ENCODE measurements around the gene RPP40.

DNA sequence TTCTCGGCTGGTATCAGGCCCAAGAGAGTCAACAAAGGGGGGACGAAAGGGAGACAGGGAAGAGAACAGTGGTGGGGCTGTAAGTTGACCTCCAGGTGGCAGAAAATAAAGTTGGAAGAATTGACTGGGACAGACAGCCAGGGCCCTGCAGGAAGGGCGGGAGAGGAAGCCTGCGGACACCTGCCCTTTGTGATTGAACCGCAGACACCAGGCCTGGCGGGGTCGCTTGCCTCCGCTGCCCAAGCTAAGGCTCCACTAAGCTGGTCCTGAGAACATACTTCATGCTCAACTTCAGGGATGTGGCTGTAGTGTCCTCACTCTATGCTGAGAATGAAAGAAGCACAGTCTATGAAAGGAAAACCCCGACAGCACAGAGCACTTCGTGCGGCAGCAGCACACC is 53.8 kb downstream of the RPP40 start:
- TF ChIP-seq, protein P1, sequence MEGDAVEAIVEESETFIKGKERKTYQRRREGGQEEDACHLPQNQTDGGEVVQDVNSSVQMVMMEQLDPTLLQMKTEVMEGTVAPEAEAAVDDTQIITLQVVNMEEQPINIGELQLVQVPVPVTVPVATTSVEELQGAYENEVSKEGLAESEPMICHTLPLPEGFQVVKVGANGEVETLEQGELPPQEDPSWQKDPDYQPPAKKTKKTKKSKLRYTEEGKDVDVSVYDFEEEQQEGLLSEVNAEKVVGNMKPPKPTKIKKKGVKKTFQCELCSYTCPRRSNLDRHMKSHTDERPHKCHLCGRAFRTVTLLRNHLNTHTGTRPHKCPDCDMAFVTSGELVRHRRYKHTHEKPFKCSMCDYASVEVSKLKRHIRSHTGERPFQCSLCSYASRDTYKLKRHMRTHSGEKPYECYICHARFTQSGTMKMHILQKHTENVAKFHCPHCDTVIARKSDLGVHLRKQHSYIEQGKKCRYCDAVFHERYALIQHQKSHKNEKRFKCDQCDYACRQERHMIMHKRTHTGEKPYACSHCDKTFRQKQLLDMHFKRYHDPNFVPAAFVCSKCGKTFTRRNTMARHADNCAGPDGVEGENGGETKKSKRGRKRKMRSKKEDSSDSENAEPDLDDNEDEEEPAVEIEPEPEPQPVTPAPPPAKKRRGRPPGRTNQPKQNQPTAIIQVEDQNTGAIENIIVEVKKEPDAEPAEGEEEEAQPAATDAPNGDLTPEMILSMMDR (IDR thresholded peaks at IDR 0.05) = no peak
- TF ChIP-seq POLR2AphosphoS5 (IDR thresholded peaks at IDR 0.05) = no peak
